GM23338 (cell line): ENCODE data around the gene SLC35D1. TPM values are rescaled to one million over a fixed set of nuclear protein-coding genes. Genes with fewer than 3 reads are reported as not detected.

Experiments
- ATAC-seq: fragments of 200-7000 bp; cut with Tn5 transposase; 3 replicates; pipeline ENCODE4 v1.9.1; 2020
- DNase-seq: peaks from one replicate; pipeline ENCODE4 v3.0.0-alpha.2; 2015; ENCODE audit warnings: low spot score
- H2AFZ ChIP-seq: fragments of 200-600 bp; sonication (generic); 2 replicates; pipeline ENCODE4 v1.8.0; 2016; ENCODE audit warnings: antibody characterized with exemption, mild to moderate bottlenecking, moderate library complexity
- H3F3A ChIP-seq: fragments of 200-600 bp; sonication (generic); replicated peaks from 2 replicates; pipeline ENCODE4 v1.8.0; 2017; ENCODE audit warnings: antibody characterized with exemption, mixed run types, low read depth
- H3K27ac ChIP-seq: fragments of 200-600 bp; sonication (generic); 2 replicates; pipeline ENCODE4 v1.6.1; 2016; ENCODE audit warnings: low read depth
- H3K27me3 ChIP-seq: fragments of 200-600 bp; sonication (generic); 2 replicates; pipeline ENCODE4 v1.8.0; 2016; ENCODE audit warnings: mild to moderate bottlenecking, mixed run types, moderate library complexity; ENCODE audit not compliant: insufficient read depth
- H3K36me3 ChIP-seq: fragments of 200-600 bp; sonication (generic); 2 replicates; pipeline ENCODE4 v1.8.0; 2016; ENCODE audit warnings: mild to moderate bottlenecking; ENCODE audit not compliant: insufficient read depth
- H3K4me1 ChIP-seq: fragments of 200-600 bp; sonication (generic); 2 replicates; pipeline ENCODE4 v1.8.0; 2016; ENCODE audit warnings: mild to moderate bottlenecking, moderate library complexity; ENCODE audit not compliant: insufficient read depth
- H3K4me2 ChIP-seq: fragments of 200-600 bp; sonication (generic); 2 replicates; pipeline ENCODE4 v1.7.1; 2017; ENCODE audit warnings: mixed run types
- H3K4me3 ChIP-seq: fragments of 200-600 bp; sonication (generic); 2 replicates; pipeline ENCODE4 v1.6.1; 2016; ENCODE audit warnings: mixed run types
- H3K79me2 ChIP-seq: fragments of 200-600 bp; sonication (generic); replicated peaks from 2 replicates; pipeline ENCODE4 v1.8.0; 2017; ENCODE audit warnings: mild to moderate bottlenecking; ENCODE audit not compliant: insufficient read depth
- H3K9me2 ChIP-seq: fragments of 200-600 bp; sonication (generic); 2 replicates; pipeline ENCODE4 v1.8.0; 2017; ENCODE audit not compliant: insufficient read depth
- H4K20me1 ChIP-seq: fragments of 200-600 bp; sonication (generic); replicated peaks from 2 replicates; pipeline ENCODE4 v1.8.0; 2017; ENCODE audit warnings: mild to moderate bottlenecking; ENCODE audit not compliant: insufficient read depth
- H3K27ac Mint-ChIP-seq: 2 replicates; pipeline ENCODE4 v1.8.0; 2020; ENCODE audit warnings: inconsistent platforms, mild to moderate bottlenecking, moderate library complexity, mixed read lengths
- H3K27me3 Mint-ChIP-seq: 3 replicates; pipeline ENCODE4 v1.8.0; 2022; ENCODE audit warnings: low read depth, mild to moderate bottlenecking, moderate library complexity, mixed read lengths, inconsistent platforms; ENCODE audit not compliant: insufficient read depth, poor library complexity
- H3K36me3 Mint-ChIP-seq: 3 replicates; pipeline ENCODE4 v1.8.0; 2021; ENCODE audit warnings: low read depth, mild to moderate bottlenecking, inconsistent platforms, moderate library complexity, mixed read lengths
- H3K4me1 Mint-ChIP-seq: 3 replicates; pipeline ENCODE4 v1.8.0; 2020; ENCODE audit warnings: mild to moderate bottlenecking, inconsistent platforms, mixed read lengths
- H3K4me3 Mint-ChIP-seq: 3 replicates; pipeline ENCODE4 v1.8.0; 2021; ENCODE audit warnings: moderate library complexity, mild to moderate bottlenecking, inconsistent platforms, mixed read lengths
- H3K9me3 Mint-ChIP-seq: 3 replicates; pipeline ENCODE4 v1.8.0; 2020; ENCODE audit warnings: moderate library complexity, mild to moderate bottlenecking, inconsistent platforms, mixed read lengths
- CREB1 ChIP-seq: fragments of 250-450 bp; sonication (Bioruptor Pico); IDR thresholded peaks from 2 replicates; pipeline ENCODE4 v1.5.0; 2020; ENCODE audit warnings: low read depth, mild to moderate bottlenecking, moderate library complexity
- EZH2 ChIP-seq: fragments of 200-600 bp; sonication (generic); IDR thresholded peaks from one replicate; pipeline ENCODE4 v1.8.0; 2017; ENCODE audit warnings: antibody characterized with exemption, mild to moderate bottlenecking, low read depth; ENCODE audit not compliant: unreplicated experiment
- EZH2phosphoT487 ChIP-seq: fragments of 200-600 bp; sonication (generic); IDR thresholded peaks from one replicate; pipeline ENCODE4 v1.8.1; 2018; ENCODE audit warnings: antibody characterized with exemption; ENCODE audit not compliant: unreplicated experiment
- JUNB ChIP-seq: IDR thresholded peaks from one replicate; pipeline ENCODE4 v1.6.1; 2016; ENCODE audit warnings: antibody characterized with exemption; ENCODE audit not compliant: unreplicated experiment
- STAT1 ChIP-seq: IDR thresholded peaks from one replicate; pipeline ENCODE4 v1.6.1; 2016; ENCODE audit warnings: antibody characterized with exemption; ENCODE audit not compliant: unreplicated experiment
- ZNF114 ChIP-seq: fragments of 250-450 bp; sonication (Bioruptor Pico); IDR thresholded peaks from 2 replicates; pipeline ENCODE4 v1.5.0; 2020; ENCODE audit warnings: mild to moderate bottlenecking, moderate library complexity
- ZNF331 ChIP-seq: fragments of 250-450 bp; sonication (Bioruptor Pico); IDR thresholded peaks from 2 replicates; pipeline ENCODE4 v1.5.0; 2020; ENCODE audit warnings: low read depth, mild to moderate bottlenecking, moderate library complexity
- polyA plus RNA-seq: library from polyadenylated mRNA; unstranded; fragments of >200 nt; fragmentation: Nextera tagmentation; extraction: Ambion mirVana; gene quantifications from 2 replicates; pipeline ENCODE4 v1.2.1, GENCODE V29; 2016
- total RNA-seq: library from RNA; depleted of rRNA; stranded (reverse); fragments of >200 nt; shearing (Covaris generic); gene quantifications from 2 replicates; pipeline ENCODE4 v1.2.3, GENCODE V29; 2014
- TF ChIP-seq, protein P1 (sequence below): IDR thresholded peaks from one replicate; pipeline ENCODE4 v1.6.1; 2018; ENCODE audit warnings: antibody characterized with exemption; ENCODE audit not compliant: unreplicated experiment
- TF ChIP-seq, protein P2 (sequence below), 2 experiments: fragments of 200-600 bp in 1 of 2; sonication (generic) in 1 of 2; conservative IDR thresholded peaks; 2 replicates each; pipeline versions ENCODE4 v1.5.1 to v1.6.1; 2016 to 2017; ENCODE audit warnings: antibody characterized with exemption in 2 of 2, low read depth in 2 of 2, mild to moderate bottlenecking in 2 of 2, moderate library complexity in 1 of 2
- TF ChIP-seq, protein P3 (sequence below): IDR thresholded peaks from 2 replicates; pipeline ENCODE4 v1.6.1; 2016; ENCODE audit warnings: antibody characterized with exemption

The SLC35D1 gene
- total and polyA plus RNA-seq, 2 experiments from 2014 or later: 0.68 to 2.8 TPM

DNA sequence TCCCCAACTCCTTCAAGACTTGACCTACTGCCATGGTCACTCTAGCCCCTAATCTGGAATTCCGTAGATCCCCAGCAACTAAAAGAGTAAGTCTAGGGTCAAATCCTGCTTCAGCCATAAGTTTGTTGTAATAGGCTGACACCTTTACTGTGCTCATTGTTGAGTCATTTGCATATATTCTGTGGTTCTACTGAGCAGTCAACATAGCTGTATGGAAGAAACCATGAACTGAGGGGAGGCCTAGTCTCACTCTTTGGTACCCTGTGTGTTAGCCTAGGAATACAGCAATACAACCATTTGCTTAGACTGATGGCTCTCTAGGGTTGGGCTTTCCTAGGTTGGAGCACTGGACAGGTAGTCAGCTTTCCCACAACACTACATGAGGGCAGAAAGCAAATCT lies 23.6 kb upstream of the SLC35D1 start:
- H3K36me3 Mint-ChIP-seq: peaks cover 3% of the 10 kb centered on the region; the same call in 2 of the 3 replicates
- Histone ChIP-seq H3K27me3 (no peaks in the 10 kb centered on the region), H3K79me2 (no peaks in the 10 kb centered on the region), H3K4me1 (no peaks in the 10 kb centered on the region), H4K20me1 (no peaks in the 10 kb centered on the region), H3K4me2 (no peak overlapping the region), H3K27ac (no peak overlapping the region), H3K4me3 (no peak overlapping the region), H2AFZ (no peak overlapping the region), H3K9me2 (no peaks in the 10 kb centered on the region), H3K36me3 (no peaks in the 10 kb centered on the region), H3F3A (no peaks in the 10 kb centered on the region)
- no peaks in the 10 kb centered on the region for H3K4me1 Mint-ChIP-seq
- H3K9me3 Mint-ChIP-seq: peaks cover 6% of the 10 kb centered on the region; the same call in 2 of the 3 replicates
- ATAC-seq (no peak), DNase-seq (no peak)
- H3K27me3 Mint-ChIP-seq: no peaks in the 10 kb centered on the region
- H3K27ac Mint-ChIP-seq: no peak overlapping the region
- no peak overlapping the region for H3K4me3 Mint-ChIP-seq
- TF ChIP-seq, protein P1, sequence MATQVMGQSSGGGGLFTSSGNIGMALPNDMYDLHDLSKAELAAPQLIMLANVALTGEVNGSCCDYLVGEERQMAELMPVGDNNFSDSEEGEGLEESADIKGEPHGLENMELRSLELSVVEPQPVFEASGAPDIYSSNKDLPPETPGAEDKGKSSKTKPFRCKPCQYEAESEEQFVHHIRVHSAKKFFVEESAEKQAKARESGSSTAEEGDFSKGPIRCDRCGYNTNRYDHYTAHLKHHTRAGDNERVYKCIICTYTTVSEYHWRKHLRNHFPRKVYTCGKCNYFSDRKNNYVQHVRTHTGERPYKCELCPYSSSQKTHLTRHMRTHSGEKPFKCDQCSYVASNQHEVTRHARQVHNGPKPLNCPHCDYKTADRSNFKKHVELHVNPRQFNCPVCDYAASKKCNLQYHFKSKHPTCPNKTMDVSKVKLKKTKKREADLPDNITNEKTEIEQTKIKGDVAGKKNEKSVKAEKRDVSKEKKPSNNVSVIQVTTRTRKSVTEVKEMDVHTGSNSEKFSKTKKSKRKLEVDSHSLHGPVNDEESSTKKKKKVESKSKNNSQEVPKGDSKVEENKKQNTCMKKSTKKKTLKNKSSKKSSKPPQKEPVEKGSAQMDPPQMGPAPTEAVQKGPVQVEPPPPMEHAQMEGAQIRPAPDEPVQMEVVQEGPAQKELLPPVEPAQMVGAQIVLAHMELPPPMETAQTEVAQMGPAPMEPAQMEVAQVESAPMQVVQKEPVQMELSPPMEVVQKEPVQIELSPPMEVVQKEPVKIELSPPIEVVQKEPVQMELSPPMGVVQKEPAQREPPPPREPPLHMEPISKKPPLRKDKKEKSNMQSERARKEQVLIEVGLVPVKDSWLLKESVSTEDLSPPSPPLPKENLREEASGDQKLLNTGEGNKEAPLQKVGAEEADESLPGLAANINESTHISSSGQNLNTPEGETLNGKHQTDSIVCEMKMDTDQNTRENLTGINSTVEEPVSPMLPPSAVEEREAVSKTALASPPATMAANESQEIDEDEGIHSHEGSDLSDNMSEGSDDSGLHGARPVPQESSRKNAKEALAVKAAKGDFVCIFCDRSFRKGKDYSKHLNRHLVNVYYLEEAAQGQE: no peak
- TF ChIP-seq, protein P2, sequence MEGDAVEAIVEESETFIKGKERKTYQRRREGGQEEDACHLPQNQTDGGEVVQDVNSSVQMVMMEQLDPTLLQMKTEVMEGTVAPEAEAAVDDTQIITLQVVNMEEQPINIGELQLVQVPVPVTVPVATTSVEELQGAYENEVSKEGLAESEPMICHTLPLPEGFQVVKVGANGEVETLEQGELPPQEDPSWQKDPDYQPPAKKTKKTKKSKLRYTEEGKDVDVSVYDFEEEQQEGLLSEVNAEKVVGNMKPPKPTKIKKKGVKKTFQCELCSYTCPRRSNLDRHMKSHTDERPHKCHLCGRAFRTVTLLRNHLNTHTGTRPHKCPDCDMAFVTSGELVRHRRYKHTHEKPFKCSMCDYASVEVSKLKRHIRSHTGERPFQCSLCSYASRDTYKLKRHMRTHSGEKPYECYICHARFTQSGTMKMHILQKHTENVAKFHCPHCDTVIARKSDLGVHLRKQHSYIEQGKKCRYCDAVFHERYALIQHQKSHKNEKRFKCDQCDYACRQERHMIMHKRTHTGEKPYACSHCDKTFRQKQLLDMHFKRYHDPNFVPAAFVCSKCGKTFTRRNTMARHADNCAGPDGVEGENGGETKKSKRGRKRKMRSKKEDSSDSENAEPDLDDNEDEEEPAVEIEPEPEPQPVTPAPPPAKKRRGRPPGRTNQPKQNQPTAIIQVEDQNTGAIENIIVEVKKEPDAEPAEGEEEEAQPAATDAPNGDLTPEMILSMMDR (conservative IDR thresholded peaks at IDR 0.05; ENCODE audit: low read depth in 2 of 2): no peak
- TF ChIP-seq EZH2phosphoT487 (no peak), CREB1 (CRISPR knock-in tag) (no peak), ZNF114 (no peak)
- TF ChIP-seq, protein P3, sequence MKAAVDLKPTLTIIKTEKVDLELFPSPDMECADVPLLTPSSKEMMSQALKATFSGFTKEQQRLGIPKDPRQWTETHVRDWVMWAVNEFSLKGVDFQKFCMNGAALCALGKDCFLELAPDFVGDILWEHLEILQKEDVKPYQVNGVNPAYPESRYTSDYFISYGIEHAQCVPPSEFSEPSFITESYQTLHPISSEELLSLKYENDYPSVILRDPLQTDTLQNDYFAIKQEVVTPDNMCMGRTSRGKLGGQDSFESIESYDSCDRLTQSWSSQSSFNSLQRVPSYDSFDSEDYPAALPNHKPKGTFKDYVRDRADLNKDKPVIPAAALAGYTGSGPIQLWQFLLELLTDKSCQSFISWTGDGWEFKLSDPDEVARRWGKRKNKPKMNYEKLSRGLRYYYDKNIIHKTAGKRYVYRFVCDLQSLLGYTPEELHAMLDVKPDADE: no peak

DNA sequence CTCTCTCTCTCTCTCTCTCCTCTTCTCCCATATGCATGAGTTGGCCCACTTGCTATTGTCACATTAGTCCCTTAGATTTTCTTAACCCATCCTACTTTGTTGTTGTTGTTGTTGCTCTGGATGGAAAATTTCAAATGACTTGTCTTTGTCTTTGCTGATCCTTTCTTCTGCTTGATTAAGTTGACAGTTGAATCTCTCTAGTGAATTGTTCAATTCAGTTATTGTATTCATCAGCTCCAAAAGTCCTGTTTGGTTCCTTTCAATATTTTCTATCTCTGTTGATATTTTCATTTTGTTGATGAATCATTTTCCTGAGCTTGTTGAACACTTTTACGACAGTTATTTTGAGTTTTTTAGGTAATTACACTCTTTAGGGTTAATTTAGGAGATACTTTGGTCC lies 18.8 kb upstream of the SLC35D1 start:
- Histone ChIP-seq H3K36me3 (no peaks in the 10 kb centered on the region), H3K4me3 (no peak overlapping the region), H3K4me2 (no peak overlapping the region), H4K20me1 (no peaks in the 10 kb centered on the region), H3K27me3 (no peaks in the 10 kb centered on the region), H3K27ac (no peak overlapping the region), H3K4me1 (no peaks in the 10 kb centered on the region), H2AFZ (no peak overlapping the region), H3K9me2 (no peaks in the 10 kb centered on the region), H3F3A (no peaks in the 10 kb centered on the region), H3K79me2 (no peaks in the 10 kb centered on the region)
- Mint-ChIP-seq H3K4me3 (no peak overlapping the region), H3K4me1 (no peaks in the 10 kb centered on the region), H3K9me3 (peaks cover 22% of the 10 kb centered on the region), H3K36me3 (peaks cover 11% of the 10 kb centered on the region), H3K27me3 (no peaks in the 10 kb centered on the region), H3K27ac (no peak overlapping the region)
- ATAC-seq (no peak), DNase-seq (no peak)
- no peak for TF ChIP-seq STAT1
- TF ChIP-seq ZNF114: no peak
- no peak for TF ChIP-seq ZNF331 (CRISPR knock-in tag)
- TF ChIP-seq CREB1 (CRISPR knock-in tag): no peak
- TF ChIP-seq, protein P2 (conservative IDR thresholded peaks at IDR 0.05; ENCODE audit: low read depth in 2 of 2): no peak
- no peak for TF ChIP-seq EZH2phosphoT487
- no peak for TF ChIP-seq EZH2
- TF ChIP-seq, protein P1: no peak
- TF ChIP-seq JUNB: no peak
